ENCODE results near the gene SPRR3. TPM values are rescaled to one million over a fixed set of nuclear protein-coding genes. Genes with fewer than 3 reads are reported as not detected.

Gene SPRR3
- total RNA-seq, result not detected

GRCh38 chr1:153001382-153001781 is at the start of gene SPRR3:
Gene SPRR3, plus strand, starts transcription at chr1:153001749. Its CDS starts 1,272 bp downstream, at chr1:153003021.

GRCh38 chr1:152970495-152970894 is 31.1 kb upstream of the SPRR3 start, which contains the start of gene SPRR4:
Gene SPRR4, plus strand, starts transcription at chr1:152970648. Its CDS starts 1,243 bp downstream, at chr1:152971891.

DNA sequence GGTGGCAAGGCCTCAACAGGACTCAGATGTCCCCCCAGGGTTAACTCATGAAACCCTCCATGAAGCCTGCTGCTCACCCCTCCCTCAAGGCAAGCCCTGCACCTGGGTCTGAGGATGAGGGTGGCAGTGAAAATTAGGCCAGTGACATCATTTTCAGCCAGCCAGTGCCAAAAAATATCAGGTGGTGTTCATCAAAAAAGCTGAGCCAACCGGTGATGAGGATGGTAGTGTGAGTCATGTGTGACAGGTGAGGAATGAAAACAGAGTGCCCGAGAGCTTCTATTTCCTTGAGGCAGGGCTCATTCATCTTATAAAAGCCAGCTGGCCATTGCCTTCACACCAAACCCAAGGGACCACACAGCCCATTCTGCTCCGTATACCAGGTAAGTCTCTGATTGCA is 17.8 kb upstream of the SPRR3 start, which contains the start of gene SPRR1A:
SPRR1A (plus strand) TSS at position 339 of the 400 bp plus-strand sequence. CDS start 1,150 bp downstream, outside the sequence.

GRCh38 chr1:153030895-153031294 is 29.3 kb downstream of the SPRR3 start, which contains the start of gene SPRR1B:
Gene SPRR1B, plus strand, starts transcription at chr1:153031203. Its CDS starts 1,143 bp downstream, at chr1:153032346.

DNA sequence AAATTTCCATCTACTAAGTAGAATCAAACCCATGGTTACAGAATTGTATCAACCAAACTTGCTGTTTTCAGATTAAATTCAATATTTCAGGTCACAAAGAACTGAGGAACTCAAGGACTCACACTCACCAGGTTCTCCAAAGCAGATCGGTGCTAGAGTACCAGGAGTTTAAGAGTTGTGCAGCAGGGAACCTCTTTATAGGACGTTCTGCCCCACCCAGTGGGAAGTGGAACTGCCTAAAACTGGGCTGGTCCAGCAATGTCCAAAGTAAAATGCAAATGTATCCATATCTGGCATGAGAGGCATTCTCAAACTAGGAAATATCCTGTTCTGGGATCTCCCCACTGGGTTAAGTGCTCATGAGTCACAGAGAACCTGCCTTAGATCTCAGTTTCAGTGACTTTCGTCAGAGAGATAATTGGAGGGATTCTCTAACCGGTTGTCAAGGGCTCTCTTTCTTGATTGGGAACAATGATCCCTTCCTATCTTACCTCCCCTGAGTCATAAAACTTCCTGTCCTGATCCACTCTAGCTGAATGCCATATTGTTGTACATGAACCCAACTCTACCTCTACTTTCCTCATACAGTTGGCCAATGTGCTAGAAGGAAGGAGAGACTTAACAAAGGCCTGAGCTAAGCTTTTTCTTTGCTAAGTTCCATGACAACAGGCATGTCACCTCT is 39.5 kb downstream of the SPRR3 start, which contains the start of gene SPRR2D:
SPRR2D (minus strand) TSS at position 171 of the 682 bp plus-strand sequence. CDS start 774 bp downstream, outside the sequence.

Other genes with a start within 250 kb of the SPRR3 start
- gene KPRP, start 243.7 kb upstream of the SPRR3 start, total RNA-seq, result not detected
- gene LCE1F, start 226.6 kb upstream of the SPRR3 start, total RNA-seq, result not detected
- gene LCE1E, start 215.5 kb upstream of the SPRR3 start, total RNA-seq, result not detected
- gene LCE1D, start 205.0 kb upstream of the SPRR3 start, total RNA-seq, result not detected
- gene LCE1C, start 195.1 kb upstream of the SPRR3 start, total RNA-seq, result not detected
- gene LCE1B, start 189.8 kb upstream of the SPRR3 start, total RNA-seq, result not detected
- gene LCE1A, start 174.3 kb upstream of the SPRR3 start, total RNA-seq, result not detected
- not detected for gene LCE6A, start 158.9 kb upstream of the SPRR3 start, total RNA-seq
- not detected for gene LCE7A, start 141.8 kb upstream of the SPRR3 start, total RNA-seq
- gene SMCP, start 123.4 kb upstream of the SPRR3 start, total RNA-seq, result not detected
- 0.44 TPM for gene IVL, start 93.2 kb upstream of the SPRR3 start, total RNA-seq
- gene SPRR5, start 54.5 kb upstream of the SPRR3 start, total RNA-seq, result not detected
- gene SPRR4, start 31.1 kb upstream of the SPRR3 start, total RNA-seq, result not detected
- gene SPRR1A, start 17.7 kb upstream of the SPRR3 start, total RNA-seq, result not detected
- gene SPRR1B, start 29.5 kb downstream of the SPRR3 start, total RNA-seq, result not detected
- gene SPRR2D, start 39.4 kb downstream of the SPRR3 start, total RNA-seq, result not detected
- gene SPRR2A, start 55.8 kb downstream of the SPRR3 start, total RNA-seq, result not detected
- not detected for gene SPRR2B, start 69.9 kb downstream of the SPRR3 start, total RNA-seq
- not detected for gene SPRR2E, start 92.8 kb downstream of the SPRR3 start, total RNA-seq
- gene SPRR2F, start 111.8 kb downstream of the SPRR3 start, total RNA-seq, result not detected
- not detected for gene SPRR2G, start 149.1 kb downstream of the SPRR3 start, total RNA-seq
- gene LELP1, start 201.7 kb downstream of the SPRR3 start, total RNA-seq, result not detected
- gene PRR9, start 215.8 kb downstream of the SPRR3 start, total RNA-seq, result not detected